Measurements from ENCODE around the gene ANKRD23. TPM values are rescaled to one million over a fixed set of nuclear protein-coding genes. Genes with fewer than 3 reads are reported as not detected.
"Not testable (repeated sequence)": the region's sequence is repeated elsewhere in the genome, so short reads cannot be mapped to it uniquely, and the experiment has no call there.

The ANKRD23 gene
- total RNA-seq, 2 experiments from 2014 or later, result 15.5 to 16.9 TPM

DNA sequence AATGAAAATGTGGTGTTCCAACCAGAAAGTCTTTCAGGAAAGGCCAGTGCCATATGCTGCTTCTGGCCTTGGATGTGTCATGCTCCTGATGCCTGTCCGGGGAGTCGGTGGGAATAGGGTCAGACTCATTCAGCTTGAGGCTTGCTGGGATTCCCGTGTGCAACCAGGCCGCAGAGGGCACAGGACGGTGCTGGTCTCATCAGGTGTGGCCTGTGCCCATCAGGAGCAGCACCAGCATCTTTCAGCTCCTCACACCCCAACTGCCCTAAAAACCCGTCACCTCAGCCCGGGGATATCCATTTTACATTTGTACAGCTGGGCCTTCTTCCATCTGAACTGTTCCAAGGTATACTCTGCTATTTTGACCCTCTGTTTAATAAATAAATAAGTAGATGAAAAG is 41.1 kb downstream of the ANKRD23 start:
- POLR2A ChIA-PET, result interaction anchor here (0.7 to 1.2 kb wide), 3 partner anchors 14 to 55 kb away, joined by 3 read pairs; partner anchors contain the start of genes ANKRD39 and CNNM3
- Mint-ChIP-seq H3K27ac (no peak overlapping the region), H3K36me3 (ENCODE audit: low read depth) (peaks cover 4% of the 10 kb centered on the region), H3K9me3 (no peaks in the 10 kb centered on the region), H3K4me3 (no peak overlapping the region), H3K4me1 (peaks cover 14% of the 10 kb centered on the region), H3K27me3 (no peaks in the 10 kb centered on the region)
- CTCF ChIA-PET, result interaction anchor here (0.7 to 6.4 kb wide), 4 partner anchors 14 to 309 kb away, joined by 3 to 50 read pairs (median 4); partner anchors contain the start of genes ANKRD39 and CNNM3
- no peak for DNase-seq

- POLR2A ChIA-PET, result interaction anchor here (0.7 to 1.2 kb wide), 3 partner anchors 14 to 56 kb away, joined by 3 read pairs; partner anchors contain the start of genes ANKRD39 and CNNM3
These were observed 41.8 kb downstream of the ANKRD23 start for GRCh38 chr2:96801786-96802595.

GRCh38 chr2:96801005-96801785 is 42.6 kb downstream of the ANKRD23 start:
- Mint-ChIP-seq H3K27me3 (no peaks in the 10 kb centered on the region), H3K9me3 (no peaks in the 10 kb centered on the region), H3K4me1 (peaks cover 2% of the 10 kb centered on the region), H3K36me3 (ENCODE audit: low read depth) (peaks cover under 1% of the 10 kb centered on the region), H3K27ac (no peak overlapping the region), H3K4me3 (no peak overlapping the region)
- DNase-seq, result peak; percentile 74
- ChIA-PET CTCF (interaction anchor here (0.8 to 2.3 kb wide), 9 partner anchors 9 to 61 kb away, joined by 3 to 14 read pairs (median 4); partner anchors contain the start of genes ANKRD39, CNNM3 and CNNM4), POLR2A (interaction anchor here (0.8 to 2.4 kb wide), 5 partner anchors 14 to 264 kb away, joined by 3 to 8 read pairs (median 3); partner anchors contain the start of genes ARID5A and CNNM3)

More at GRCh38 chr2:96801786-96802595, 41.8 kb downstream of the ANKRD23 start:
- Mint-ChIP-seq H3K4me1 (peaks cover 10% of the 10 kb centered on the region), H3K27me3 (no peaks in the 10 kb centered on the region), H3K4me3 (no peak overlapping the region), H3K27ac (no peak overlapping the region), H3K36me3 (ENCODE audit: low read depth) (peaks cover 4% of the 10 kb centered on the region), H3K9me3 (no peaks in the 10 kb centered on the region)
- CTCF ChIA-PET, result interaction anchor here (0.8 to 6.4 kb wide), 8 partner anchors 10 to 310 kb away, joined by 3 to 50 read pairs (median 4); partner anchors contain the start of genes ANKRD39 and CNNM3
- DNase-seq, result peak; percentile 56

DNA sequence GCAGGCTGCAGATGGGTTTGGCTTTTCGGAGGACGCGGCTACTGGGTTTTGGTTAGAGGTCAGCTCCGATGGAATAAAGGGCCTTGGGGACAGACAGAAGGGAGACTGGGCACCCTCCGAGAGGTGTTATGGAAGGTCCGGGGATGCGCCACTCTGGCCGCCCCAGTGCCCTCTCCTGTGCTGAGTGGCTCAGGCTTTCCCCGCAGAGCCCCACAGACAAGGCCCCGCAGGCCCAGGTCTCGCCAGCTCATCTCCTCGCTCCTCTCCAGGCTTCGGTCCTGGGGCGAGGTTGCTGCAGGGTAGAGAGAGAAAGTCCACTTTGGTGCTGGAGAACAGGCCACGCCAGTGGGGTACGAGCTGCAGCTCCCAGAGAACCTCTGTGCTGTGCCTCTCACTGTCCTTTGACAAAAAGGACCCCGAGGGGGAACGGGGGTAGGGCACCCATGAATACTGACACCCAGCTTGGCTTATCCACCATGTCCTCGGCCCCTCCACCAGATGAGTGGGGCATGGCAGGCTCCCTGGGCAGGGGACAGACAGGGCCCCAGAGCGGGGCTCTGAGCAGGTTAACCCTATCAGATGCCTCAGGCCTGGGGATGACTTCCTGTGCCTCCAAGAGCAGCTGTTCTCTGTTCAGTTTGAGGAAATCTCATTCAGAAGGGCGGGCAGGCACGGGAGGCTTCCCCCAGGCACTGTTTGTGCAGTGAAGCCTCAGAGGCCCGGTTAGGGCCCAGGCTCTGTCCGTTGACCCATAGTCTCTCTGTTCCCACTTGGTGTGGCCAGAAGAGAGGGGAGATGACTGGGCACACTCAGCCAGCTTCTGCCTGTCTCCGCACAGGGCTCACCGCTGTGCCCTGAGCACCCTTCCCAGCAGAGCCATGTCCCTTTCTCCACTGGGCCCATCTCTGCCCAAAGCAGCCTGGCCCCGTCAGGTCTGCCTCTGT is 43.5 kb downstream of the ANKRD23 start:
- ChIA-PET CTCF (interaction anchor here (1.2 to 2.3 kb wide), 7 partner anchors 15 to 58 kb away, joined by 3 to 14 read pairs (median 5); partner anchors contain the start of genes ANKRD39, CNNM3 and CNNM4), POLR2A (interaction anchor here (0.8 to 2.4 kb wide), 5 partner anchors 15 to 263 kb away, joined by 3 to 8 read pairs (median 3); partner anchors contain the start of genes ARID5A and CNNM3)
- Mint-ChIP-seq H3K36me3 (ENCODE audit: low read depth) (no peaks in the 10 kb centered on the region), H3K9me3 (no peaks in the 10 kb centered on the region), H3K27me3 (no peaks in the 10 kb centered on the region), H3K4me3 (no peak overlapping the region), H3K27ac (no peak overlapping the region), H3K4me1 (no peaks in the 10 kb centered on the region)
- no peak for DNase-seq

DNA sequence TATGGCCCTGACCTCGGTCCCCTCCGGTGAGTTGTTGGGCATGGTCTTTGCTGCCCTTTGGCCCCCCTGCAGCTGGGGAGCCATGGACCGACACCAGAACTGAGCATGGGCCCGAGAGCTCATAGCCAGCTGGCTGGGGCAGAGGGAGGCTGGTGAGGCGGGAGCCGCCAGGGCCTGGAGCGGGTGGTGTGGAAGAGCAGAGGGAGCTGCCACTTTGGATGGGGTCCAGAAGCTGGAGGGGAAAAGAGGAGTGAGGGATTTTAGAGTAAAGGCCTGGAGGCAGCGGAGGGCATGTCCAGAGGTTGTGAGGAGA is 44.2 kb downstream of the ANKRD23 start:
- ChIA-PET POLR2A (interaction anchor here (2.4 kb wide), 1 partner anchor 25 kb away, joined by 8 read pairs; no protein-coding TSS in a partner anchor), CTCF (interaction anchor here (1.4 to 2.3 kb wide), 2 partner anchors 11 to 38 kb away, joined by 3 to 14 read pairs; partner anchors contain the start of gene CNNM4)
- Mint-ChIP-seq H3K4me3 (no peak overlapping the region), H3K27ac (no peak overlapping the region), H3K36me3 (ENCODE audit: low read depth) (no peaks in the 10 kb centered on the region), H3K27me3 (no peaks in the 10 kb centered on the region), H3K4me1 (no peaks in the 10 kb centered on the region), H3K9me3 (no peaks in the 10 kb centered on the region)
- no peak for DNase-seq

DNA sequence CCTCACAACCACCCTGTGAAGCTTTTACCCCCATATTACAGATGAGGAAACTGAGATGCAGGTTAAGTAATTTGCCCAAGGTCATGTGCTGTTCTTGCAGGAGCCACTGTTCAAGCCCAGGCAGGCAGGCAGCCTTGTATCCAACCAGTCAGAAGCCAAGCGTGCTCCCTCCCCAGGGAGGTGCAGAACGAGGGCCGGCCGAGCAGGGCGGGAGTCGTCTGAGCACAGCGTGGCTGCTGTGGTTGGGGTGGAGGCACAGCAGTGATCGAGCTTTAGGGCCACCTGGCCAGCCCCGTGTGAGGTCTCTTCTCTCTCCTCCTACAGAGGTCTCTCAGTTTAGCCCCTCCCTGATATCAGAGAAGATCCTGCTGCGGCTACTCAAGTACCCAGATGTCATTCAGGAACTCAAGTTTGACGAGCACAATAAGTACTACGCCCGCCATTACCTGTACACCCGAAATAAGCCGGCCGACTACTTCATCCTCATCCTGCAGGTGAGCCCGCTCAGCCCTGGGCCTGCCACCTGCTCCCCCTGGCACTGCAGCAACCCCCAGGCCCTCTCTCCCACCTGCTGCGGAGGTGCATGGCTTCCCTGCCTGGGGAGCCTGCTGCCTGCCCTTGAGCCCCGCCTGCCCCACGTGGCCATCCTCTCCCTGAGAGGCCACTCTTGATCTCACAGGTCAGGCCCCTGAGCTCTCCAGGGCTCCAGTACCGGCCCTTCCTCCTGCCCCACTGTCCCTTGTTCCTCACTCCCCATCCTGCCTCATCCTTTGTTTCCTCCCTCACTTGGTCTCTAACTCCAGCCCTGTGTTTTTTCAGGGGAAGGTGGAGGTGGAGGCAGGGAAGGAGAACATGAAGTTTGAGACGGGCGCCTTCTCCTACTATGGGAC is 44.8 kb downstream of the ANKRD23 start:
- Mint-ChIP-seq H3K36me3 (ENCODE audit: low read depth) (no peaks in the 10 kb centered on the region), H3K27ac (no peak overlapping the region), H3K4me3 (no peak overlapping the region), H3K4me1 (no peaks in the 10 kb centered on the region), H3K9me3 (no peaks in the 10 kb centered on the region), H3K27me3 (no peaks in the 10 kb centered on the region)
- ChIA-PET POLR2A (interaction anchor here (2.4 kb wide), 1 partner anchor 25 kb away, joined by 8 read pairs; no protein-coding TSS in a partner anchor), CTCF (interaction anchor here (1.4 to 2.3 kb wide), 2 partner anchors 10 to 38 kb away, joined by 3 to 14 read pairs; partner anchors contain the start of gene CNNM4)
- no peak for DNase-seq

DNA sequence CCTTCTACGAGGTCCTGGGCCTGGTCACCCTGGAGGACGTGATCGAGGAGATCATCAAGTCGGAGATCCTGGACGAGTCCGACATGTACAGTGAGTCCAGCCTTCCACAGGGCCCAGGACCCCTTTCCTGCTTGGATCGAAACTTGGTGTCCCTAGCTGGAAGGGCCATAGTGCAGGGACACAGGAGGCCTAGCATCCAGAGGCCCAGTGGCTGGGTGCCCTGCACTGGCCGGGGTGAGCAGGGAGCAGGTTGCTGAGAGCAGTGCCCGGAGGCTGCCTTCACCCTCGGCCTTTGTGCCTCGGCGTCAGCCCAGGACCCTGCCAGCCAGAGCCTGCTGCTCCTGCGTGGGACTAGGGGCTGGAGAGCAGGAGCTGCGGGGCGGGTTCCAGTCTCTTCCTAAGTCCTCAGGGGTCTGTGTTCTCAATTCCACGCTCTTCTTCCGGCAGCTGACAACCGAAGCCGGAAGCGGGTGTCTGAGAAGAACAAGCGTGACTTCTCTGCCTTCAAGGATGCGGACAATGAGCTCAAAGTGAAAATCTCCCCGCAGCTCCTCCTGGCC is 46.7 kb downstream of the ANKRD23 start:
- Mint-ChIP-seq H3K4me1 (no peaks in the 10 kb centered on the region), H3K27ac (no peak overlapping the region), H3K27me3 (no peaks in the 10 kb centered on the region), H3K9me3 (no peaks in the 10 kb centered on the region), H3K36me3 (ENCODE audit: low read depth) (no peaks in the 10 kb centered on the region), H3K4me3 (no peak overlapping the region)
- CTCF ChIA-PET, result no interaction called here
- no peak for DNase-seq
- POLR2A ChIA-PET, result no interaction called here

- H3K4me3 Mint-ChIP-seq; H3K9me3 Mint-ChIP-seq; H3K27me3 Mint-ChIP-seq; CTCF ChIA-PET; H3K36me3 Mint-ChIP-seq (ENCODE audit: low read depth); H3K4me1 Mint-ChIP-seq; H3K27ac Mint-ChIP-seq; POLR2A ChIA-PET; DNase-seq: not testable (repeated sequence)
These were observed 47.3 kb downstream of the ANKRD23 start for GRCh38 chr2:96796497-96796896.

GRCh38 chr2:96795076-96795475 is 48.7 kb downstream of the ANKRD23 start:
- Mint-ChIP-seq H3K27ac (no peak overlapping the region), H3K4me1 (no peaks in the 10 kb centered on the region), H3K27me3 (no peaks in the 10 kb centered on the region), H3K9me3 (no peaks in the 10 kb centered on the region), H3K36me3 (ENCODE audit: low read depth) (no peaks in the 10 kb centered on the region), H3K4me3 (no peak overlapping the region)
- CTCF ChIA-PET, result no interaction called here
- DNase-seq, result no peak
- POLR2A ChIA-PET, result no interaction called here

DNA sequence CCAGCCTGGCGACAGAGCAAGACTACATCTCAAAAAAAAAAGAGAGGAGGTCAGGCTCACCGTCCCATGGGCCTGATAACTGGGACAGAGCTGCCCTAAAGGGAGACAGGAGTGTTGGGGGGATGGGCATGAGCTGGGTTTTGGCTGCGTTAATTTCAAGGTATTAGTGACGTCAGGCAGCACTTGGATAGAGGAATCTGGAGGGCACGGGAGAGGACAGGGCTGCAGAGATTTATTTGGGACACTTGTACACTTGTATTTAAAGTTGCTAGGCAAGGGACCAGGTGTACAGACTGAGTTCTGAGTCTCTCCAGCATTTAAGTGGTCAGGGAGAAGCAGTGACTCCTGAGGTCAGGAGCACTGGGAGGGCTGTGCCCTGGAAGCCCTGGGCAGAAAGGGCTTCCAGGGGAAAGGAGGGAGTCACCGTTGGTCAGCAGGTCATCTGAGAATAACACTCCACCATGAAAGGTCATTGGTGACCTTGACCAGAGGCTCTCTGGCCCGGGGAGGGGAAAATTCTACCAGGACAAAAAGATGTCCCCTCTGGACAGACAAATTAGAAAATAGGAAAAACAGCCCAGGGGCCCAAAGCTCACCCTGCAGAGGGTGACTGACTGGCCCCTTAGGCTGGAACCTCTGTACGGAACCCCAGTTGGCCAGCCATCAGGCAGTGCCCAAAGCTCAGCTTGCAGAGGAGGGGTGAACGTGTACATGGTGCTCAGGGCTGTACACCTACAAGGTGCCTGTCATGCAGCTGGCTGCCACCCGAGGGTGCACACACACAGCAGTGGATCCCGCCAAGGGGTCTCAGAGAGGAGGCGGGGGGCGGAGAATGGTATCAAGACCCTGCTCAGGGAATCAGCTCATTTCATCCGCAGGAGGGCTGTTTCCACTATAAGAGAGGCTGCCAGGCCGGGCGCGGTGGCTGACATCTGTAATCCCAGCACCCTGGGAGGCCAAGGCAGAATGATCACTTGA is 50.8 kb downstream of the ANKRD23 start:
- no peak overlapping the region for H3K27ac Mint-ChIP-seq

More for the DNA sequence above, 50.8 kb downstream of the ANKRD23 start:
- H3K36me3 Mint-ChIP-seq (ENCODE audit: low read depth), result no peaks in the 10 kb centered on the region
- no peaks in the 10 kb centered on the region for H3K27me3 Mint-ChIP-seq
- no peak overlapping the region for H3K4me3 Mint-ChIP-seq
- no peak for DNase-seq
- ChIA-PET POLR2A (no interaction called here), CTCF (interaction anchor here (0.9 to 1.1 kb wide), 2 partner anchors 8 to 65 kb away, joined by 3 read pairs; partner anchors contain the start of gene ANKRD39)
- no peaks in the 10 kb centered on the region for H3K4me1 Mint-ChIP-seq
- H3K9me3 Mint-ChIP-seq, result no peaks in the 10 kb centered on the region

Data from activated CD4-positive, alpha-beta memory T cell treated with anti-CD3 and anti-CD28 coated beads, Interleukin-2, amount 10 ng/mL, durations not matched to agents 7 days and 5 days (primary cell).